Ascending aorta (tissue), 2 donors: ENCODE data around the gene VPS35L. TPM values are rescaled to one million over a fixed set of nuclear protein-coding genes. Genes with fewer than 3 reads are reported as not detected.
"Not testable (repeated sequence)": the region's sequence is repeated elsewhere in the genome, so short reads cannot be mapped to it uniquely, and the experiment has no call there.

Experiments
- DNase-seq, 2 donors: peaks; one replicate each; pipeline ENCODE4 v3.0.0-alpha.2; 2019; ENCODE audit warnings: low spot score in 2 of 2
- H3K27ac ChIP-seq, 2 donors: fragments of 200-600 bp; sonication (generic); one replicate each; pipeline ENCODE4 v1.5.1; 2016 to 2017; ENCODE audit warnings: mild to moderate bottlenecking in 1 of 2
- H3K27me3 ChIP-seq: fragments of 200-600 bp; sonication (generic); one replicate; pipeline ENCODE4 v1.5.1; 2017
- H3K36me3 ChIP-seq, 2 donors: fragments of 200-600 bp; sonication (generic); one replicate each; pipeline ENCODE4 v1.5.1; 2016
- H3K4me1 ChIP-seq, 2 donors: fragments of 200-600 bp; sonication (generic); one replicate each; pipeline ENCODE4 v1.5.1; 2016 to 2017; ENCODE audit warnings: mild to moderate bottlenecking in 1 of 2
- H3K4me3 ChIP-seq, 2 donors: fragments of 200-600 bp; sonication (generic); one replicate each; pipeline ENCODE4 v1.5.1; 2016 to 2017; ENCODE audit warnings: mild to moderate bottlenecking in 1 of 2
- H3K9me3 ChIP-seq, 2 donors: fragments of 200-600 bp; sonication (generic); one replicate each; pipeline ENCODE4 v1.5.1; 2016
- intact Hi-C: fragments of 100-400 bp; cut with DNase I; formaldehyde crosslinking; loops from one replicate; pipeline ENCODE4 v1.15.1; 2023
- total RNA-seq: library from RNA; depleted of rRNA; stranded (reverse); fragments of >200 nt; gene quantifications from one replicate; pipeline ENCODE4 v1.1.0, GENCODE V29; 2016
- TF ChIP-seq, protein P1 (sequence below), 3 experiments: fragments of 200-600 bp in 2 of 3; fragments of 450-650 bp in 1 of 3; sonication (generic) in 2 of 3; IDR thresholded peaks; one replicate each; pipeline ENCODE4 v1.5.1; 2016 to 2019; ENCODE audit warnings: antibody characterized with exemption in 3 of 3, mild to moderate bottlenecking in 1 of 3, moderate library complexity in 1 of 3

The VPS35L gene
- total RNA-seq, 1 donor from 2014 or later, result 44.4 TPM

DNA sequence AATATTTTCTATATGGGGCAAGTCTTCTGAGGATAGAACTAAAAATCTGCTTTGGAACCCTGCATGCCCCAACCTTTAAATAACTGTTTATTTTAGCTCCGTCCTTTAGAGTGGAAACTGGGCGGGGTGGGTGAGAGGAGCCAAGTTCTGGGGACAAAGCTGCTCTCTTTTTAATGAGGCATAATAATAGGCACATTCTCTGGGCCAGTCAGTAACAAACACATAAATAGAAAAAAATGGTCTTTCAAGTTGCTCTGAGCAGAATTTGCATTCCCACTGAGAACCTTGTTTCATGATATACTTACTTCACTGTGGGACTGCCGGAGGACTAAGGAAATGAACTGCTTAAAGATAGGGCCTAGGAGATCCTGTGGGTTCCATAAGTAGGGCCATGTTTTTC, 111.0 kb downstream of the VPS35L start:
- Histone ChIP-seq H3K4me3 (no peak overlapping the region), H3K4me1 (no peaks in the 10 kb centered on the region), H3K36me3 (peaks cover 23 to 39% of the 10 kb centered on the region in 2 donors), H3K9me3 (no peaks in the 10 kb centered on the region), H3K27ac (no peak overlapping the region), H3K27me3 (no peaks in the 10 kb centered on the region)
- intact Hi-C loops, result no loop called here
- no peak for DNase-seq
- TF ChIP-seq, protein P1, sequence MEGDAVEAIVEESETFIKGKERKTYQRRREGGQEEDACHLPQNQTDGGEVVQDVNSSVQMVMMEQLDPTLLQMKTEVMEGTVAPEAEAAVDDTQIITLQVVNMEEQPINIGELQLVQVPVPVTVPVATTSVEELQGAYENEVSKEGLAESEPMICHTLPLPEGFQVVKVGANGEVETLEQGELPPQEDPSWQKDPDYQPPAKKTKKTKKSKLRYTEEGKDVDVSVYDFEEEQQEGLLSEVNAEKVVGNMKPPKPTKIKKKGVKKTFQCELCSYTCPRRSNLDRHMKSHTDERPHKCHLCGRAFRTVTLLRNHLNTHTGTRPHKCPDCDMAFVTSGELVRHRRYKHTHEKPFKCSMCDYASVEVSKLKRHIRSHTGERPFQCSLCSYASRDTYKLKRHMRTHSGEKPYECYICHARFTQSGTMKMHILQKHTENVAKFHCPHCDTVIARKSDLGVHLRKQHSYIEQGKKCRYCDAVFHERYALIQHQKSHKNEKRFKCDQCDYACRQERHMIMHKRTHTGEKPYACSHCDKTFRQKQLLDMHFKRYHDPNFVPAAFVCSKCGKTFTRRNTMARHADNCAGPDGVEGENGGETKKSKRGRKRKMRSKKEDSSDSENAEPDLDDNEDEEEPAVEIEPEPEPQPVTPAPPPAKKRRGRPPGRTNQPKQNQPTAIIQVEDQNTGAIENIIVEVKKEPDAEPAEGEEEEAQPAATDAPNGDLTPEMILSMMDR (IDR thresholded peaks at IDR 0.05), result no peak

DNA sequence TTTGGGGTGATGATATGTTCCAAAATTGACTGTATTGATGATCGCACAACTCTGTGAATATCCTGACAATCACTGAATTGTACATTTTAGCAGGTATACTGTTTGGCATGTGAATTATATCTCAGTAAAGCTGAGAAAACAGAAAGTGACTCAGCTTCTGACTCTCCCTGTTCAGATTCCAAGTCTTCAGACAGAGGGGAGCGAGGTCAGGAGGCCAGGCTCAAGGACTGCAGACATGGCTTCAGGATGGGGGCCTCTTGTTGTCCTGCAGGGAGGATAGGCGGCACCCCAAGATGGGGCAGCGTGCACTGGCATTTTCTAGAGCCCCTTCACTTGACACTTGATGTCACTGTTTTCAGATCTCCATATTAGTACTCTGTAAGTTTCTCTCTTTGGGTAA, 116.9 kb downstream of the VPS35L start:
- TF ChIP-seq, protein P1 (IDR thresholded peaks at IDR 0.05), result no peak
- H3K4me1 ChIP-seq, result no peaks in the 10 kb centered on the region
- DNase-seq, result no peak
- no peaks in the 10 kb centered on the region for H3K9me3 ChIP-seq
- H3K36me3 ChIP-seq, result peaks cover 23 to 47% of the 10 kb centered on the region in 2 donors
- no peak overlapping the region for H3K4me3 ChIP-seq
- intact Hi-C loops, result no loop called here
- no peaks in the 10 kb centered on the region for H3K27me3 ChIP-seq
- no peak overlapping the region for H3K27ac ChIP-seq

DNA sequence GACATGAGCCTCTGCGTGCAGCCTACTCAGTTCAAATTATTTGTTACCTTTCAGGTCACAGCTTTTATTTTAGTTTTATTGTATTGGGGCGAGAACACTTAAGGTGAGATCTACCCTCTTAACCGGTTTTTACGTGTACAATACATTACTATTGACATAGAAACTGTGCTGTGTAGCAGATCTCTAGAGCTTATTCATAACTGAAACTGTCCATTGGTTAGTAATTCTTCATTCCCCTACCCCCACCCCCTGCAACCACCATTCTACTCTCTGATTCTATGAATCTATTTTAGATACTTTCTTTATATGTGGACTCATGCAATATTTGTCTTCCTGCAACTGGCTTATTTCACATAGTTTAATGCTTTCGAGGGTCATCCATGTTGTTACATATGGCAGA, 119.0 kb downstream of the VPS35L start:
- no peaks in the 10 kb centered on the region for H3K27me3 ChIP-seq
- DNase-seq, result no peak
- no peak overlapping the region for H3K4me3 ChIP-seq
- H3K27ac ChIP-seq, result no peak overlapping the region
- no peaks in the 10 kb centered on the region for H3K9me3 ChIP-seq
- TF ChIP-seq, protein P1 (IDR thresholded peaks at IDR 0.05), result no peak
- peaks cover 17 to 35% of the 10 kb centered on the region in 2 donors for H3K36me3 ChIP-seq
- intact Hi-C loops, result no loop called here
- no peaks in the 10 kb centered on the region for H3K4me1 ChIP-seq

- H3K4me3 ChIP-seq, result no peak overlapping the region
- no peaks in the 10 kb centered on the region for H3K4me1 ChIP-seq
- no peak overlapping the region for H3K27ac ChIP-seq
- intact Hi-C loops, result no loop called here
- peaks cover 1 to 25% of the 10 kb centered on the region in 2 donors for H3K36me3 ChIP-seq
- no peaks in the 10 kb centered on the region for H3K9me3 ChIP-seq
- no peaks in the 10 kb centered on the region for H3K27me3 ChIP-seq
- TF ChIP-seq, protein P1 (IDR thresholded peaks at IDR 0.05), result no peak
- DNase-seq, result no peak
Observed at GRCh38 chr16:19677402-19677801, 121.9 kb downstream of the VPS35L start.

- no peaks in the 10 kb centered on the region for H3K9me3 ChIP-seq
- intact Hi-C loops, result no loop called here
- no peak for DNase-seq
- H3K36me3 ChIP-seq, result peaks cover 14 to 38% of the 10 kb centered on the region in 2 donors
- TF ChIP-seq, protein P1 (IDR thresholded peaks at IDR 0.05), result no peak
- H3K27me3 ChIP-seq, result no peaks in the 10 kb centered on the region
- no peaks in the 10 kb centered on the region for H3K4me1 ChIP-seq
- no peak overlapping the region for H3K4me3 ChIP-seq
- H3K27ac ChIP-seq, result no peak overlapping the region
Observed at GRCh38 chr16:19678804-19679203, 123.3 kb downstream of the VPS35L start.

DNA sequence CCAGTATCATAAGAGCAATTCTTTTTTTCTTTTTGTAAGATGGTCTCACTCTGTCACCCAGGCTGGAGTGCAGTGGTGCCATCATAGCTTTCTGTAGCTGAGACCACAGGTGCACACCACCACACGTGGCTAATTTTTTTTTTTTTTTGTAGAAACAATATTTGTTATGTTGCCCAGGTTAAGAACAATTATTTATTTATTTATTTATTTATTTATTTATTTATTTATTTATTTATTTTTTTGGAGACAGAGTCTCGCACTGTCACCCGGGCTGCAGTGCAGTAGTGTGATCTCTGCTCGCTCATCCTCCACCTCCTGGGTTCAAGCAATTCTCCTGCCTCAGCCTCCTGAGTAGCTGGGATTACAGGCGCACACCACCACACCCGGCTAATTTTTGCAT, 123.8 kb downstream of the VPS35L start:
- H3K4me1 ChIP-seq, H3K27me3 ChIP-seq, H3K4me3 ChIP-seq, intact Hi-C loops, H3K27ac ChIP-seq, DNase-seq, H3K9me3 ChIP-seq: not testable (repeated sequence)
- peaks cover 15 to 43% of the 10 kb centered on the region in 2 donors for H3K36me3 ChIP-seq
